GM23248 (cell line): ENCODE results near the gene C1QTNF4. TPM values are rescaled to one million over a fixed set of nuclear protein-coding genes. Genes with fewer than 3 reads are reported as not detected.
"Not testable (repeated sequence)": the region's sequence is repeated elsewhere in the genome, so short reads cannot be mapped to it uniquely, and the experiment has no call there.

Experiments
- DNase-seq: peaks from one replicate; pipeline ENCODE4 v3.0.0-alpha.2; 2015
- H2AFZ ChIP-seq: fragments of 200-600 bp; sonication (generic); 2 replicates; pipeline ENCODE4 v1.6.1; 2016; ENCODE audit warnings: antibody characterized with exemption
- H3F3A ChIP-seq: fragments of 200-600 bp; sonication (generic); 2 replicates; pipeline ENCODE4 v1.6.1; 2016; ENCODE audit warnings: mild to moderate bottlenecking, antibody characterized with exemption, mixed run types; ENCODE audit not compliant: insufficient read depth
- H3K27ac ChIP-seq: fragments of 200-600 bp; sonication (generic); 2 replicates; pipeline ENCODE4 v1.5.1; 2016; ENCODE audit warnings: mild to moderate bottlenecking
- H3K27me3 ChIP-seq: fragments of 200-600 bp; sonication (generic); replicated peaks from 2 replicates; pipeline ENCODE4 v1.6.1; 2016; ENCODE audit warnings: mild to moderate bottlenecking; ENCODE audit not compliant: insufficient read depth
- H3K36me3 ChIP-seq: fragments of 200-600 bp; sonication (generic); 2 replicates; pipeline ENCODE4 v1.6.1; 2016; ENCODE audit warnings: low read depth, mild to moderate bottlenecking
- H3K4me1 ChIP-seq: fragments of 200-600 bp; sonication (generic); 2 replicates; pipeline ENCODE4 v1.6.1; 2016; ENCODE audit warnings: mild to moderate bottlenecking; ENCODE audit not compliant: insufficient read depth
- H3K4me2 ChIP-seq: fragments of 200-600 bp; sonication (generic); one replicate; pipeline ENCODE4 v1.6.1; 2016; ENCODE audit warnings: mild to moderate bottlenecking; ENCODE audit not compliant: unreplicated experiment
- H3K4me3 ChIP-seq: fragments of 200-600 bp; sonication (generic); 2 replicates; pipeline ENCODE4 v1.5.1; 2016; ENCODE audit warnings: mild to moderate bottlenecking
- H3K79me2 ChIP-seq: fragments of 200-600 bp; sonication (generic); 2 replicates; pipeline ENCODE4 v1.6.1; 2016; ENCODE audit warnings: mild to moderate bottlenecking; ENCODE audit not compliant: insufficient read depth
- H3K9ac ChIP-seq: fragments of 200-600 bp; sonication (generic); 2 replicates; pipeline ENCODE4 v1.6.1; 2016; ENCODE audit warnings: mild to moderate bottlenecking
- H3K9me2 ChIP-seq: fragments of 200-600 bp; sonication (generic); 2 replicates; pipeline ENCODE4 v1.6.1; 2016; ENCODE audit warnings: mixed run types, mild to moderate bottlenecking, moderate library complexity; ENCODE audit not compliant: insufficient read depth
- H3K9me3 ChIP-seq: fragments of 200-600 bp; sonication (generic); one replicate; pipeline ENCODE4 v1.6.1; 2017; ENCODE audit warnings: low read depth
- H4K20me1 ChIP-seq: fragments of 200-600 bp; sonication (generic); 2 replicates; pipeline ENCODE4 v1.6.0; 2016; ENCODE audit not compliant: insufficient read depth
- EZH2 ChIP-seq: fragments of 200-600 bp; sonication (generic); IDR thresholded peaks from 2 replicates; pipeline ENCODE4 v1.6.1; 2018; ENCODE audit warnings: antibody characterized with exemption, mild to moderate bottlenecking; ENCODE audit not compliant: insufficient read depth, poor library complexity, severe bottlenecking
- EZH2phosphoT487 ChIP-seq: fragments of 200-600 bp; sonication (generic); IDR thresholded peaks from 2 replicates; pipeline ENCODE4 v1.6.1; 2018; ENCODE audit warnings: antibody characterized with exemption, moderate library complexity, mild to moderate bottlenecking, low read depth; ENCODE audit not compliant: insufficient read depth
- WGBS, 2 experiments: methylation state at CpG; one replicate each; pipeline ENCODE4 v1.1.6; 2015 to 2017; ENCODE audit warnings: low lambda C conversion rate in 2 of 2, low coverage in 1 of 2; ENCODE audit errors: missing lambda C conversion rate in 2 of 2; 5-methylcytosine and 5-hydroxymethylcytosine counted together
- in situ Hi-C: fragments of 300-500 bp; cut with MboI; formaldehyde crosslinking; loops from 2 replicates; pipeline ENCODE4 v1.15.0; 2020
- polyA plus RNA-seq: library from polyadenylated mRNA; unstranded; fragments of >200 nt; fragmentation: Nextera tagmentation; extraction: Ambion mirVana; gene quantifications from 2 replicates; pipeline ENCODE4 v1.2.1, GENCODE V29; 2016
- total RNA-seq: library from RNA; depleted of rRNA; stranded (reverse); fragments of >200 nt; shearing (Covaris generic); gene quantifications from 2 replicates; pipeline ENCODE4 v1.2.3, GENCODE V29; 2014

The C1QTNF4 gene
- total and polyA plus RNA-seq, 2 experiments from 2014 or later = 0.11 TPM; not detected in 1

GRCh38 chr11:47564933-47565339, 29.3 kb downstream of the C1QTNF4 start:
- H3K36me3 ChIP-seq = no peaks in the 10 kb centered on the region
- no peaks in the 10 kb centered on the region for H4K20me1 ChIP-seq
- H3K27ac ChIP-seq = no peak overlapping the region
- H3F3A ChIP-seq = no peaks in the 10 kb centered on the region
- no peaks in the 10 kb centered on the region for H3K9me3 ChIP-seq
- H3K79me2 ChIP-seq = peaks cover 44% of the 10 kb centered on the region
- H3K27me3 ChIP-seq = no peaks in the 10 kb centered on the region
- no peaks in the 10 kb centered on the region for H3K9me2 ChIP-seq
- peak overlapping the region; percentile 89 for H3K4me3 ChIP-seq
- H3K9ac ChIP-seq = peak overlapping the region; percentile 91
- TF ChIP-seq EZH2phosphoT487 (no peak), EZH2 (no peak)
- 14 to 23% methylated on average over 9 to 11 of the region's 11 CpGs for WGBS, 2 experiments
- DNase-seq = no peak
- H3K4me1 ChIP-seq = peaks cover 9% of the 10 kb centered on the region; the same call in 1 of the 2 replicates
- H3K4me2 ChIP-seq = peak overlapping the region; percentile 85
- peak overlapping the region; percentile 90 for H2AFZ ChIP-seq
- in situ Hi-C loops = no loop called here

GRCh38 chr11:47564366-47564765, 29.8 kb downstream of the C1QTNF4 start:
- in situ Hi-C loops, H3F3A ChIP-seq, H3K27me3 ChIP-seq, H3K9me2 ChIP-seq, H3K4me1 ChIP-seq, H2AFZ ChIP-seq, H3K9me3 ChIP-seq, H4K20me1 ChIP-seq, H3K27ac ChIP-seq, H3K36me3 ChIP-seq, DNase-seq: not testable (repeated sequence)
- H3K79me2 ChIP-seq = peaks cover 38% of the 10 kb centered on the region
- H3K4me3 ChIP-seq = peak overlapping the region; percentile 89; the same call in 1 of the 2 replicates
- H3K4me2 ChIP-seq = peak overlapping the region; percentile 85
- WGBS, 2 experiments = 90 to 93% methylated on average over 9 to 10 of the region's 10 CpGs
- peak overlapping the region; percentile 91 for H3K9ac ChIP-seq

- H3K9me3 ChIP-seq, H3K4me2 ChIP-seq, H3K4me1 ChIP-seq, H3K36me3 ChIP-seq, H3K9me2 ChIP-seq, H3K9ac ChIP-seq, H3K4me3 ChIP-seq, DNase-seq, H3F3A ChIP-seq, H3K27me3 ChIP-seq, H3K27ac ChIP-seq, H4K20me1 ChIP-seq, H2AFZ ChIP-seq, in situ Hi-C loops: not testable (repeated sequence)
- 95 to 98% methylated on average over 4 of the region's 4 CpGs for WGBS, 2 experiments
- H3K79me2 ChIP-seq = peaks cover 18% of the 10 kb centered on the region
These were observed 31.8 kb downstream of the C1QTNF4 start for GRCh38 chr11:47562393-47562792.

GRCh38 chr11:47560426-47560825, 33.8 kb downstream of the C1QTNF4 start:
- Histone ChIP-seq H3K9me2 (no peaks in the 10 kb centered on the region), H4K20me1 (no peaks in the 10 kb centered on the region), H3K27me3 (no peaks in the 10 kb centered on the region), H3K4me3 (no peak overlapping the region), H3K79me2 (no peaks in the 10 kb centered on the region), H3K4me2 (no peak overlapping the region), H3K27ac (no peak overlapping the region), H2AFZ (no peak overlapping the region), H3K4me1 (0 out of 2 replicates have a peak, but pooled peaks cover 3% of the 10 kb centered on the region), H3K9ac (no peak overlapping the region), H3K36me3 (no peaks in the 10 kb centered on the region), H3K9me3 (no peaks in the 10 kb centered on the region), H3F3A (no peaks in the 10 kb centered on the region)
- in situ Hi-C loops = no loop called here
- peak; percentile 47 for DNase-seq
- 72 to 84% methylated on average over 2 of the region's 2 CpGs for WGBS, 2 experiments
- TF ChIP-seq EZH2phosphoT487 (no peak), EZH2 (no peak)

- DNase-seq = no peak
- no peaks in the 10 kb centered on the region for H3K9me2 ChIP-seq
- no peak overlapping the region for H2AFZ ChIP-seq
- H3K27ac ChIP-seq = no peak overlapping the region
- H3K4me2 ChIP-seq = no peak overlapping the region
- H3K36me3 ChIP-seq = no peaks in the 10 kb centered on the region
- no peak overlapping the region for H3K9ac ChIP-seq
- TF ChIP-seq EZH2 = no peak
- TF ChIP-seq EZH2phosphoT487 = no peak
- no peaks in the 10 kb centered on the region for H3K79me2 ChIP-seq
- no peaks in the 10 kb centered on the region for H4K20me1 ChIP-seq
- H3F3A ChIP-seq = peaks cover 8% of the 10 kb centered on the region
- H3K4me3 ChIP-seq = no peak overlapping the region
- no peaks in the 10 kb centered on the region for H3K27me3 ChIP-seq
- WGBS, 2 experiments = 96 to 100% methylated on average over 1 of the region's 1 CpG
- in situ Hi-C loops = no loop called here
- H3K4me1 ChIP-seq = no peaks in the 10 kb centered on the region
- no peaks in the 10 kb centered on the region for H3K9me3 ChIP-seq
These were observed 35.5 kb downstream of the C1QTNF4 start for GRCh38 chr11:47558695-47559094.

- H3K36me3 ChIP-seq, H3K9ac ChIP-seq, in situ Hi-C loops, H3K4me1 ChIP-seq, H3K27me3 ChIP-seq, H4K20me1 ChIP-seq, H3K79me2 ChIP-seq, H3K4me2 ChIP-seq, DNase-seq, H3K27ac ChIP-seq, H3K4me3 ChIP-seq, H2AFZ ChIP-seq, H3K9me3 ChIP-seq, H3K9me2 ChIP-seq: not testable (repeated sequence)
- WGBS, 2 experiments = 96 to 97% methylated on average over 12 of the region's 12 CpGs
- peaks cover 10% of the 10 kb centered on the region for H3F3A ChIP-seq
These were observed 37.2 kb downstream of the C1QTNF4 start for GRCh38 chr11:47557004-47557403.
